HCT116 (cell line): ENCODE measurements around the gene SDR42E2. TPM values are rescaled to one million over a fixed set of nuclear protein-coding genes. Genes with fewer than 3 reads are reported as not detected.

Experiments
- ATAC-seq: fragments of 200-7000 bp; cut with Tn5 transposase; 2 replicates; pipeline ENCODE4 v1.9.1; 2020; ENCODE audit warnings: mild to moderate bottlenecking, moderate library complexity
- BruUV-seq: library from RNA; stranded (reverse); fragments of 400-500 nt; replicated peaks from 2 replicates; lab custom pipeline; 2021; lab: Mats Ljungman, UMichigan
- CTCF ChIA-PET: fragments of 300-600 bp; sonication (Branson Sonifier 250); formaldehyde crosslinking; loops from one replicate; lab custom pipeline; 2021; ENCODE audit warnings: antibody characterized with exemption; lab: Charles Lee
- POLR2A ChIA-PET: fragments of 300-600, 350-600 bp; sonication (Branson Sonifier 250); formaldehyde crosslinking; loops from one replicate; lab custom pipeline; 2021; ENCODE audit warnings: antibody characterized with exemption; lab: Charles Lee
- RAD21 ChIA-PET, 2 experiments: fragments of 300-600 bp; sonication (Branson Sonifier 250); formaldehyde crosslinking; loops; one replicate each; lab custom pipeline; 2023; ENCODE audit warnings: low total read pairs in 2 of 2; ENCODE audit not compliant: uncharacterized antibody in 2 of 2, unreplicated experiment in 2 of 2, low non-redundant PET in 1 of 2; lab: Charles Lee
- DNase-seq: peaks from one replicate; pipeline ENCODE4 v3.0.0-alpha.2; 2010; ENCODE audit warnings: low read depth, low spot score
- H2AFZ ChIP-seq: fragments of 200-600 bp; shearing (Covaris generic), sonication (generic); 2 replicates; pipeline ENCODE4 v1.6.1; 2017; ENCODE audit warnings: low read depth, mixed run types, mixed read lengths, antibody characterized with exemption, low read length; ENCODE audit not compliant: poor library complexity, severe bottlenecking
- H3K27ac ChIP-seq: 2 replicates; pipeline ENCODE4 v1.5.1; 2012; ENCODE audit warnings: low read depth, low read length
- H3K27me3 ChIP-seq: fragments of 200-600 bp; sonication (generic); 2 replicates; pipeline ENCODE4 v1.6.1; 2016; ENCODE audit warnings: mixed run types, low read length, mixed read lengths; ENCODE audit not compliant: insufficient read depth
- H3K36me3 ChIP-seq, 2 experiments: fragments of 200-500 bp in 1 of 2; fragments of 200-600 bp in 1 of 2; sonication (Bioruptor generic) in 1 of 2; sonication (generic) in 1 of 2; 2 replicates each; pipeline versions ENCODE4 v1.5.1 to v1.6.1; 2014 to 2016; ENCODE audit warnings: low read length in 2 of 2, inconsistent platforms in 1 of 2, mixed read lengths in 1 of 2, mixed run types in 1 of 2; ENCODE audit not compliant: insufficient read depth in 2 of 2, control insufficient read depth in 1 of 2
- H3K4me1 ChIP-seq, 2 experiments: fragments of 200-600 bp in 1 of 2; sonication (generic) in 1 of 2; 2 replicates each; pipeline versions ENCODE4 v1.5.1 to v1.6.1; 2012 to 2017; ENCODE audit warnings: low read length in 2 of 2, inconsistent platforms in 1 of 2, mild to moderate bottlenecking in 1 of 2, mixed read lengths in 1 of 2, mixed run types in 1 of 2, moderate library complexity in 1 of 2; ENCODE audit not compliant: insufficient read depth in 2 of 2, control insufficient read depth in 1 of 2
- H3K4me2 ChIP-seq: fragments of 200-600 bp; sonication (generic); 2 replicates; pipeline ENCODE4 v1.6.1; 2017; ENCODE audit warnings: mixed run types, low read length, mixed read lengths
- H3K4me3 ChIP-seq, 2 experiments: fragments of 200-600 bp in 1 of 2; sonication (generic) in 1 of 2; replicated peaks in 1 of 2; 2 replicates each; pipeline ENCODE4 v1.5.1; 2011 to 2016; ENCODE audit warnings: low read length in 2 of 2, control low read depth in 1 of 2, low read depth in 1 of 2, mild to moderate bottlenecking in 1 of 2, mixed read lengths in 1 of 2, mixed run types in 1 of 2
- H3K79me2 ChIP-seq: fragments of 200-600 bp; sonication (generic); 2 replicates; pipeline ENCODE4 v1.6.1; 2017; ENCODE audit warnings: mild to moderate bottlenecking, mixed run types, low read length, moderate library complexity, mixed read lengths; ENCODE audit not compliant: insufficient read depth
- H3K9ac ChIP-seq: fragments of 200-600 bp; sonication (generic); 2 replicates; pipeline ENCODE4 v1.6.1; 2016; ENCODE audit warnings: low read length, mixed read lengths
- H3K9me2 ChIP-seq: fragments of 200-600 bp; sonication (generic), shearing (Covaris generic); 2 replicates; pipeline ENCODE4 v1.6.1; 2017; ENCODE audit warnings: mixed run types, mild to moderate bottlenecking, moderate library complexity; ENCODE audit not compliant: insufficient read depth
- H3K9me3 ChIP-seq, 2 experiments: fragments of 200-500 bp in 1 of 2; fragments of 200-600 bp in 1 of 2; sonication (Bioruptor generic) in 1 of 2; sonication (generic) in 1 of 2; 2 replicates each; pipeline ENCODE4 v1.6.1; 2014 to 2017; ENCODE audit warnings: low read length in 2 of 2, mixed read lengths in 2 of 2, inconsistent platforms in 1 of 2, low read depth in 1 of 2, mild to moderate bottlenecking in 1 of 2, mixed run types in 1 of 2, moderate library complexity in 1 of 2; ENCODE audit not compliant: control insufficient read depth in 1 of 2, insufficient read depth in 1 of 2
- H4K20me1 ChIP-seq: fragments of 200-600 bp; sonication (generic), shearing (Covaris generic); 2 replicates; pipeline ENCODE4 v1.6.1; 2017; ENCODE audit warnings: mixed run types, mild to moderate bottlenecking, moderate library complexity; ENCODE audit not compliant: insufficient read depth
- CEBPB ChIP-seq: IDR thresholded peaks from 2 replicates; pipeline ENCODE4 v1.6.1; 2012; ENCODE audit warnings: low read depth
- CTCF ChIP-seq, 3 experiments: fragments of 200-600 bp in 1 of 3; sonication (generic) in 1 of 3; IDR thresholded peaks in 2 of 3; conservative IDR thresholded peaks in 1 of 3; 2 replicates each; pipeline ENCODE4 v1.5.1; 2012 to 2017; ENCODE audit warnings: low read depth in 2 of 3, low read length in 2 of 3, antibody characterized with exemption in 1 of 3, borderline replicate concordance in 1 of 3, control low read depth in 1 of 3, mild to moderate bottlenecking in 1 of 3, mixed read lengths in 1 of 3, mixed run types in 1 of 3, moderate library complexity in 1 of 3; ENCODE audit not compliant: insufficient read depth in 1 of 3
- EGR1 ChIP-seq: IDR thresholded peaks from 2 replicates; pipeline ENCODE4 v1.6.1; 2012; ENCODE audit warnings: low read depth
- ELF1 ChIP-seq: IDR thresholded peaks from 2 replicates; pipeline ENCODE4 v1.6.1; 2012; ENCODE audit warnings: low read depth, borderline replicate concordance
- EZH2 ChIP-seq: fragments of 200-600 bp; sonication (generic); IDR thresholded peaks from 2 replicates; pipeline ENCODE4 v1.6.1; 2017; ENCODE audit warnings: antibody characterized with exemption, mixed run types
- EZH2phosphoT487 ChIP-seq: fragments of 200-600 bp; IDR thresholded peaks from 2 replicates; pipeline ENCODE4 v1.6.1; 2018; ENCODE audit warnings: antibody characterized with exemption, borderline replicate concordance
- FOSL1 ChIP-seq: IDR thresholded peaks from 2 replicates; pipeline ENCODE4 v1.6.1; 2012; ENCODE audit warnings: low read depth
- JUND ChIP-seq: IDR thresholded peaks from 2 replicates; pipeline ENCODE4 v1.6.1; 2012
- POLR2A ChIP-seq: IDR thresholded peaks from 2 replicates; pipeline ENCODE4 v1.7.0; 2011; ENCODE audit warnings: borderline replicate concordance; ENCODE audit not compliant: insufficient read depth, insufficient read length; ENCODE audit errors: extremely low read depth
- RAD21 ChIP-seq: IDR thresholded peaks from 2 replicates; pipeline ENCODE4 v1.6.1; 2012; ENCODE audit warnings: low read depth, mild to moderate bottlenecking
- SIN3A ChIP-seq: IDR thresholded peaks from 2 replicates; pipeline ENCODE4 v1.6.1; 2012; ENCODE audit warnings: low read depth
- SP1 ChIP-seq: IDR thresholded peaks from 2 replicates; pipeline ENCODE4 v1.6.1; 2012; ENCODE audit warnings: low read depth
- SRF ChIP-seq: IDR thresholded peaks from 2 replicates; pipeline ENCODE4 v1.6.1; 2012; ENCODE audit warnings: low read depth
- YY1 ChIP-seq: IDR thresholded peaks from 2 replicates; pipeline ENCODE4 v1.6.1; 2011; ENCODE audit warnings: low read length, low read depth, moderate library complexity, mild to moderate bottlenecking; ENCODE audit not compliant: insufficient replicate concordance; ENCODE audit errors: extremely low read depth
- ZFX ChIP-seq: fragments of 450-650 bp; IDR thresholded peaks from 2 replicates; pipeline ENCODE4 v1.6.1; 2017
- intact Hi-C: fragments of 100-400 bp; cut with micrococcal nuclease; formaldehyde crosslinking; loops from 2 replicates; pipeline ENCODE4 v1.10.0; 2022
- total RNA-seq: library from RNA; stranded (reverse); gene quantifications from one replicate; pipeline ENCODE4 v1.2.1, GENCODE V29; 2021; ENCODE audit not compliant: unreplicated experiment
- TF ChIP-seq, protein P1 (sequence below): IDR thresholded peaks from 2 replicates; pipeline ENCODE4 v1.6.1; 2012
- TF ChIP-seq, protein P2 (sequence below): IDR thresholded peaks from 2 replicates; pipeline ENCODE4 v1.6.1; 2012; ENCODE audit warnings: low read depth
- TF ChIP-seq, protein P3 (sequence below): IDR thresholded peaks from 2 replicates; pipeline ENCODE4 v1.6.1; 2012
- TF ChIP-seq, protein P4 (sequence below): IDR thresholded peaks from 2 replicates; pipeline ENCODE4 v1.6.1; 2011; ENCODE audit warnings: mild to moderate bottlenecking, low read length, moderate library complexity; ENCODE audit not compliant: insufficient replicate concordance; ENCODE audit errors: extremely low read depth

SDR42E2 gene
- total RNA-seq, 1 experiment from 2014 or later = 0.27 TPM

DNA sequence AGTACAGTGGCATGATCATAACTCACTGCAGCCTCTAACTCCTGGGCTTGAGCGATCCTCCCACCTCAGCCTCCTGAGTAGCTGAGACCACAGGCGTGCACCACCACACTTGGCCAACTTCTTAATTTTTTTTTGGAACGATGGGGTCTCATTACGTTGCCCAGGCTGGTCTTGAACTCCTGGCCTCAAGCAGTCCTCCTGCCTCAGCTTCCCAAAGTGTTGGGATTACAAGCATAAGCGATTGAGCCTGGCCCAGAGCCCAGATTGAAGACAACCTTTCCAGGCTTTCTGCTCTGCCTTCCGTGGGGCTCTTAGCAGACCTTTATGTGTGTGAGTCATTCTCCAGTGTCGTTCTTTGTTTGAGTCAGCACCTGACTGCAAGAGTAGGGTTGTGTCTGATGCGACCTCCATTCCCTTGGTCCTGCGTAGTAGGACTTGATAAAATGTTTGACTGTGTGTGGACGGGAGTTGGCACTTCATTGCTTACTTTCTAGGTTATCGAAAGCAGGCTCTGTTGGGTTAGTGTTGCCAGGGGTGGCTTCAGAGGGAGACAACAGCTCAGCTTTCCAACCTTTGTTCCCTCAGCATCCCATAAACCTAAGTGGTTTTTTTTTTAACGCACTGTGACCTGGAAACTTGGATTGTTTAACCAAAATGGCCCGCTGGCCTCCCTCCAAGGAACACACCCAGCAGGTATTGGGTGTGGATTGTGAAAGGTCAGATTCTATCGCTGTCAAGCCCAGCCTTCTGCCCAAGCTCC, 70.2 kb downstream of the SDR42E2 start:
- peak overlapping the region; percentile 76 for H3K27ac ChIP-seq
- peak overlapping the region; percentile 66 for H3K4me2 ChIP-seq
- no peaks in the 10 kb centered on the region for H4K20me1 ChIP-seq
- ATAC-seq (peak; percentile 94), DNase-seq (peak; percentile 92)
- H3K9ac ChIP-seq = peak overlapping the region; percentile 23
- no peaks in the 10 kb centered on the region; the same call in 1 of the 2 replicates for H3K79me2 ChIP-seq
- no peak overlapping the region for H2AFZ ChIP-seq
- ChIA-PET RAD21 (no interaction called here), POLR2A (no interaction called here), CTCF (no interaction called here)
- peaks cover 28 to 32% of the 10 kb centered on the region in 2 experiments for H3K4me1 ChIP-seq
- H3K36me3 ChIP-seq = no peaks in the 10 kb centered on the region; a peak in 1 of 4 replicates
- H3K9me3 ChIP-seq = no peaks in the 10 kb centered on the region
- no TSS peak for BruUV-seq
- no peaks in the 10 kb centered on the region for H3K27me3 ChIP-seq
- H3K4me3 ChIP-seq = peak overlapping the region; percentile 7 to 31
- intact Hi-C loops = loop anchor here (2.0 kb wide), 1 partner anchor 26 kb away; the partner anchor contains the start of gene EEF2K
- H3K9me2 ChIP-seq = no peaks in the 10 kb centered on the region
- TF ChIP-seq SIN3A (peak; percentile 60; the same call in 1 of the 2 replicates), CEBPB (peak; percentile 55), SP1 (peak; percentile 44; the same call in 1 of the 2 replicates), ELF1 (no peak), YY1 (no peak), EZH2phosphoT487 (no peak), JUND (peak; percentile 69), POLR2A (no peak), FOSL1 (peak; percentile 79), RAD21 (no peak), CTCF (IDR thresholded peaks at IDR 0.05 in 2 of 3, conservative IDR thresholded peaks at IDR 0.05 in 1 of 3; ENCODE audit: borderline replicate concordance in 1 of 3, insufficient read depth in 1 of 3, low read depth in 2 of 3, low read length in 2 of 3) (no peak), ZFX (no peak), SRF (no peak), EGR1 (no peak), EZH2 (no peak)
- TF ChIP-seq, protein P1, sequence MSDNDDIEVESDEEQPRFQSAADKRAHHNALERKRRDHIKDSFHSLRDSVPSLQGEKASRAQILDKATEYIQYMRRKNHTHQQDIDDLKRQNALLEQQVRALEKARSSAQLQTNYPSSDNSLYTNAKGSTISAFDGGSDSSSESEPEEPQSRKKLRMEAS = peak; percentile 22; the same call in 1 of the 2 replicates
- TF ChIP-seq, protein P2, sequence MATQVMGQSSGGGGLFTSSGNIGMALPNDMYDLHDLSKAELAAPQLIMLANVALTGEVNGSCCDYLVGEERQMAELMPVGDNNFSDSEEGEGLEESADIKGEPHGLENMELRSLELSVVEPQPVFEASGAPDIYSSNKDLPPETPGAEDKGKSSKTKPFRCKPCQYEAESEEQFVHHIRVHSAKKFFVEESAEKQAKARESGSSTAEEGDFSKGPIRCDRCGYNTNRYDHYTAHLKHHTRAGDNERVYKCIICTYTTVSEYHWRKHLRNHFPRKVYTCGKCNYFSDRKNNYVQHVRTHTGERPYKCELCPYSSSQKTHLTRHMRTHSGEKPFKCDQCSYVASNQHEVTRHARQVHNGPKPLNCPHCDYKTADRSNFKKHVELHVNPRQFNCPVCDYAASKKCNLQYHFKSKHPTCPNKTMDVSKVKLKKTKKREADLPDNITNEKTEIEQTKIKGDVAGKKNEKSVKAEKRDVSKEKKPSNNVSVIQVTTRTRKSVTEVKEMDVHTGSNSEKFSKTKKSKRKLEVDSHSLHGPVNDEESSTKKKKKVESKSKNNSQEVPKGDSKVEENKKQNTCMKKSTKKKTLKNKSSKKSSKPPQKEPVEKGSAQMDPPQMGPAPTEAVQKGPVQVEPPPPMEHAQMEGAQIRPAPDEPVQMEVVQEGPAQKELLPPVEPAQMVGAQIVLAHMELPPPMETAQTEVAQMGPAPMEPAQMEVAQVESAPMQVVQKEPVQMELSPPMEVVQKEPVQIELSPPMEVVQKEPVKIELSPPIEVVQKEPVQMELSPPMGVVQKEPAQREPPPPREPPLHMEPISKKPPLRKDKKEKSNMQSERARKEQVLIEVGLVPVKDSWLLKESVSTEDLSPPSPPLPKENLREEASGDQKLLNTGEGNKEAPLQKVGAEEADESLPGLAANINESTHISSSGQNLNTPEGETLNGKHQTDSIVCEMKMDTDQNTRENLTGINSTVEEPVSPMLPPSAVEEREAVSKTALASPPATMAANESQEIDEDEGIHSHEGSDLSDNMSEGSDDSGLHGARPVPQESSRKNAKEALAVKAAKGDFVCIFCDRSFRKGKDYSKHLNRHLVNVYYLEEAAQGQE = no peak
- TF ChIP-seq, protein P3, sequence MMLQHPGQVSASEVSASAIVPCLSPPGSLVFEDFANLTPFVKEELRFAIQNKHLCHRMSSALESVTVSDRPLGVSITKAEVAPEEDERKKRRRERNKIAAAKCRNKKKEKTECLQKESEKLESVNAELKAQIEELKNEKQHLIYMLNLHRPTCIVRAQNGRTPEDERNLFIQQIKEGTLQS = no peak
- TF ChIP-seq, protein P4, sequence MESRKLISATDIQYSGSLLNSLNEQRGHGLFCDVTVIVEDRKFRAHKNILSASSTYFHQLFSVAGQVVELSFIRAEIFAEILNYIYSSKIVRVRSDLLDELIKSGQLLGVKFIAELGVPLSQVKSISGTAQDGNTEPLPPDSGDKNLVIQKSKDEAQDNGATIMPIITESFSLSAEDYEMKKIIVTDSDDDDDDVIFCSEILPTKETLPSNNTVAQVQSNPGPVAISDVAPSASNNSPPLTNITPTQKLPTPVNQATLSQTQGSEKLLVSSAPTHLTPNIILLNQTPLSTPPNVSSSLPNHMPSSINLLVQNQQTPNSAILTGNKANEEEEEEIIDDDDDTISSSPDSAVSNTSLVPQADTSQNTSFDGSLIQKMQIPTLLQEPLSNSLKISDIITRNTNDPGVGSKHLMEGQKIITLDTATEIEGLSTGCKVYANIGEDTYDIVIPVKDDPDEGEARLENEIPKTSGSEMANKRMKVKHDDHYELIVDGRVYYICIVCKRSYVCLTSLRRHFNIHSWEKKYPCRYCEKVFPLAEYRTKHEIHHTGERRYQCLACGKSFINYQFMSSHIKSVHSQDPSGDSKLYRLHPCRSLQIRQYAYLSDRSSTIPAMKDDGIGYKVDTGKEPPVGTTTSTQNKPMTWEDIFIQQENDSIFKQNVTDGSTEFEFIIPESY = no peak
